Neural progenitor cell (in vitro differentiated cells): ENCODE results near the gene ZNF490. TPM values are rescaled to one million over a fixed set of nuclear protein-coding genes. Genes with fewer than 3 reads are reported as not detected.
"Not testable (repeated sequence)": the region's sequence is repeated elsewhere in the genome, so short reads cannot be mapped to it uniquely, and the experiment has no call there.

Source experiments
- DNase-seq: peaks from one replicate; pipeline ENCODE4 v3.0.0-alpha.2; 2016; ENCODE audit warnings: low spot score
- H2AFZ ChIP-seq: fragments of 200-600 bp; sonication (generic); replicated peaks from 2 replicates; pipeline ENCODE4 v1.6.1; 2016; ENCODE audit warnings: antibody characterized with exemption
- H3F3A ChIP-seq: fragments of 200-600 bp; sonication (generic); 2 replicates; pipeline ENCODE4 v1.6.1; 2016; ENCODE audit warnings: antibody characterized with exemption, low read depth
- H3K27ac ChIP-seq: fragments of 200-600 bp; sonication (generic); 2 replicates; pipeline ENCODE4 v1.5.1; 2016; ENCODE audit warnings: mild to moderate bottlenecking
- H3K27me3 ChIP-seq: fragments of 200-600 bp; sonication (generic); 2 replicates; pipeline ENCODE4 v1.6.1; 2016; ENCODE audit warnings: mild to moderate bottlenecking, moderate library complexity
- H3K36me3 ChIP-seq: fragments of 200-600 bp; sonication (generic); 2 replicates; pipeline ENCODE4 v1.5.1; 2016
- H3K4me1 ChIP-seq: fragments of 200-600 bp; sonication (generic); 2 replicates; pipeline ENCODE4 v1.6.1; 2016; ENCODE audit warnings: mixed run types
- H3K4me2 ChIP-seq: fragments of 200-600 bp; sonication (generic); 2 replicates; pipeline ENCODE4 v1.6.1; 2016
- H3K4me3 ChIP-seq: fragments of 200-600 bp; sonication (generic); 2 replicates; pipeline ENCODE4 v1.5.1; 2016
- H3K79me2 ChIP-seq: fragments of 200-600 bp; sonication (generic); 2 replicates; pipeline ENCODE4 v1.6.1; 2016; ENCODE audit warnings: low read depth
- H3K9ac ChIP-seq: fragments of 200-600 bp; sonication (generic); 2 replicates; pipeline ENCODE4 v1.6.1; 2016
- H3K9me3 ChIP-seq: fragments of 200-600 bp; sonication (generic); 2 replicates; pipeline ENCODE4 v1.5.1; 2016; ENCODE audit warnings: low read depth
- H4K20me1 ChIP-seq: fragments of 200-600 bp; sonication (generic); 2 replicates; pipeline ENCODE4 v1.6.1; 2016; ENCODE audit warnings: low read depth
- H3K27ac Mint-ChIP-seq: 3 replicates; pipeline ENCODE4 v1.8.0; 2021; ENCODE audit warnings: mixed read lengths
- H3K27me3 Mint-ChIP-seq: 2 replicates; pipeline ENCODE4 v1.8.0; 2022; ENCODE audit warnings: low read depth, mild to moderate bottlenecking, inconsistent platforms, moderate library complexity, mixed read lengths; ENCODE audit not compliant: insufficient read depth
- H3K36me3 Mint-ChIP-seq: 3 replicates; pipeline ENCODE4 v1.8.0; 2021; ENCODE audit warnings: mixed read lengths
- H3K4me1 Mint-ChIP-seq: 3 replicates; pipeline ENCODE4 v1.8.0; 2021; ENCODE audit warnings: mixed read lengths
- H3K4me3 Mint-ChIP-seq: 3 replicates; pipeline ENCODE4 v1.8.0; 2021; ENCODE audit warnings: mild to moderate bottlenecking, moderate library complexity, mixed read lengths
- H3K9me3 Mint-ChIP-seq: 3 replicates; pipeline ENCODE4 v1.8.0; 2020; ENCODE audit warnings: mixed read lengths
- CTCF ChIP-seq: fragments of 200-600 bp; sonication (generic); IDR thresholded peaks from 2 replicates; pipeline ENCODE4 v1.5.1; 2017; ENCODE audit warnings: antibody characterized with exemption, mild to moderate bottlenecking
- EZH2 ChIP-seq: fragments of 200-600 bp; sonication (generic); IDR thresholded peaks from 2 replicates; pipeline ENCODE4 v1.6.1; 2017; ENCODE audit warnings: antibody characterized with exemption, mild to moderate bottlenecking, moderate library complexity
- EZH2phosphoT487 ChIP-seq: fragments of 200-600 bp; sonication (generic); IDR thresholded peaks from 2 replicates; pipeline ENCODE4 v1.6.1; 2017; ENCODE audit warnings: antibody characterized with exemption
- total RNA-seq: library from RNA; depleted of rRNA; stranded (reverse); fragments of >200 nt; gene quantifications from 2 replicates; pipeline ENCODE4 v1.2.3, GENCODE V29; 2015; ENCODE audit warnings: low replicate concordance

The ZNF490 gene
- total RNA-seq, 1 donor from 2014 or later: 16.7 TPM

GRCh38 chr19:12628040-12629022 lies 17.7 kb upstream of the ZNF490 start:
- Mint-ChIP-seq H3K27me3 (peaks cover 7% of the 10 kb centered on the region), H3K4me1 (no peaks in the 10 kb centered on the region), H3K9me3 (peaks cover 61% of the 10 kb centered on the region), H3K36me3 (peaks cover 67% of the 10 kb centered on the region), H3K4me3 (no peak overlapping the region), H3K27ac (no peak overlapping the region)
- no peak for DNase-seq
- H3K27me3 ChIP-seq: no peaks in the 10 kb centered on the region
- no peak overlapping the region for H3K27ac ChIP-seq
- H3K36me3 ChIP-seq: peaks cover 65% of the 10 kb centered on the region
- peaks cover 27% of the 10 kb centered on the region for H3F3A ChIP-seq
- H3K79me2 ChIP-seq: peaks cover 6% of the 10 kb centered on the region
- H3K4me2 ChIP-seq: no peak overlapping the region
- no peaks in the 10 kb centered on the region for H4K20me1 ChIP-seq
- peaks cover 33% of the 10 kb centered on the region for H3K9me3 ChIP-seq
- TF ChIP-seq CTCF (no peak), EZH2 (no peak), EZH2phosphoT487 (no peak)
- H3K9ac ChIP-seq: no peak overlapping the region
- no peaks in the 10 kb centered on the region for H3K4me1 ChIP-seq
- H2AFZ ChIP-seq: no peak overlapping the region
- no peak overlapping the region for H3K4me3 ChIP-seq

GRCh38 chr19:12626958-12627357 lies 16.3 kb upstream of the ZNF490 start:
- no peak for TF ChIP-seq EZH2
- TF ChIP-seq CTCF: no peak
- TF ChIP-seq EZH2phosphoT487: no peak
- Mint-ChIP-seq H3K36me3 (peaks cover 68% of the 10 kb centered on the region), H3K27ac (no peak overlapping the region), H3K4me3 (no peak overlapping the region), H3K4me1 (no peaks in the 10 kb centered on the region), H3K27me3 (peaks cover 7% of the 10 kb centered on the region), H3K9me3 (peaks cover 66% of the 10 kb centered on the region)
- Histone ChIP-seq H3K4me3 (no peak overlapping the region), H3K4me1 (no peaks in the 10 kb centered on the region), H3K4me2 (no peak overlapping the region), H3K36me3 (peaks cover 66% of the 10 kb centered on the region), H3K79me2 (peaks cover 17% of the 10 kb centered on the region), H3F3A (peaks cover 18% of the 10 kb centered on the region), H3K9me3 (peaks cover 33% of the 10 kb centered on the region), H2AFZ (no peak overlapping the region), H4K20me1 (no peaks in the 10 kb centered on the region), H3K27me3 (no peaks in the 10 kb centered on the region), H3K9ac (no peak overlapping the region), H3K27ac (no peak overlapping the region)
- DNase-seq: no peak

- peaks cover 45% of the 10 kb centered on the region for H3K36me3 ChIP-seq
- peaks cover 59% of the 10 kb centered on the region for H3K36me3 Mint-ChIP-seq
These were observed 12.9 kb upstream of the ZNF490 start for GRCh38 chr19:12623361-12624031.

GRCh38 chr19:12621253-12622024 lies 10.8 kb upstream of the ZNF490 start:
- DNase-seq, H3K27me3 Mint-ChIP-seq, H3K4me1 Mint-ChIP-seq, H3K4me2 ChIP-seq, H3K27ac Mint-ChIP-seq, H3K4me1 ChIP-seq, H3F3A ChIP-seq, H3K4me3 ChIP-seq, H3K9ac ChIP-seq, H3K27me3 ChIP-seq, H3K27ac ChIP-seq, H3K4me3 Mint-ChIP-seq, H4K20me1 ChIP-seq, H3K9me3 ChIP-seq, H2AFZ ChIP-seq: not testable (repeated sequence)
- peaks cover 51% of the 10 kb centered on the region for H3K36me3 Mint-ChIP-seq
- H3K9me3 Mint-ChIP-seq: peaks cover 58% of the 10 kb centered on the region
- peaks cover 64% of the 10 kb centered on the region for H3K79me2 ChIP-seq
- H3K36me3 ChIP-seq: peaks cover 25% of the 10 kb centered on the region

More at GRCh38 chr19:12623361-12624031, 12.9 kb upstream of the ZNF490 start:
- H3K4me2 ChIP-seq: no peak overlapping the region
- H4K20me1 ChIP-seq: no peaks in the 10 kb centered on the region
- Mint-ChIP-seq H3K9me3 (peaks cover 64% of the 10 kb centered on the region), H3K27ac (no peak overlapping the region), H3K27me3 (peaks cover 8% of the 10 kb centered on the region), H3K4me3 (no peak overlapping the region), H3K4me1 (no peaks in the 10 kb centered on the region)
- H3K27ac ChIP-seq: no peak overlapping the region
- DNase-seq: no peak
- no peak overlapping the region for H3K4me3 ChIP-seq
- peaks cover 15% of the 10 kb centered on the region for H3F3A ChIP-seq
- H3K9ac ChIP-seq: no peak overlapping the region
- no peaks in the 10 kb centered on the region for H3K4me1 ChIP-seq
- no peak overlapping the region for H2AFZ ChIP-seq
- H3K27me3 ChIP-seq: no peaks in the 10 kb centered on the region
- TF ChIP-seq CTCF (no peak), EZH2phosphoT487 (no peak), EZH2 (no peak)
- H3K9me3 ChIP-seq: peaks cover 24% of the 10 kb centered on the region
- peaks cover 43% of the 10 kb centered on the region for H3K79me2 ChIP-seq
